ENCODE data around the gene GRIN1. TPM values are rescaled to one million over a fixed set of nuclear protein-coding genes. Genes with fewer than 3 reads are reported as not detected.

The GRIN1 gene
- total RNA-seq, 4 donors from 2014 or later = not detected

- TF ChIP-seq POLR2A (IDR thresholded peaks at IDR 0.05) (peak; percentile 83 to 96), CTCF (IDR thresholded peaks at IDR 0.05) (peak in 2 of 6 experiments; percentile 4 to 20)
- DNase-seq = peak; percentile 99 to 100 (median 100)
- H3K27me3 ChIP-seq = no peaks in the 10 kb centered on the region
- H3K27ac ChIP-seq = peak within 1 kb of the TSS; percentile 83 to 98 (median 88)
- H3K4me3 ChIP-seq = peak within 1 kb of the TSS; percentile 43 to 96 (median 83)
- H3K9me3 ChIP-seq = no peaks in the 10 kb centered on the region
- H3K4me1 ChIP-seq = peaks cover 0 to 64% (median 23%) of the 10 kb centered on the region in 4 donors
- H3K36me3 ChIP-seq = no peaks in the 10 kb centered on the region
These were observed 61.6 kb downstream of the GRIN1 start, which contains the start of gene TPRN for GRCh38 chr9:137200311-137201204. TSS of gene TPRN (minus strand) at chr9:137200741. CDS start at chr9:137200711, 30 bp downstream.

- TF ChIP-seq POLR2A (IDR thresholded peaks at IDR 0.05) = peak in 1 of 2 donors; percentile 34
- no peak for TF ChIP-seq CTCF (IDR thresholded peaks at IDR 0.05)
- peak overlapping the region; percentile 61 to 98 (median 88) for H3K27ac ChIP-seq
- no peaks in the 10 kb centered on the region for H3K9me3 ChIP-seq
- peak overlapping the region; percentile 41 to 96 (median 83) for H3K4me3 ChIP-seq
- DNase-seq = no peak
- no peaks in the 10 kb centered on the region for H3K27me3 ChIP-seq
- H3K36me3 ChIP-seq = no peaks in the 10 kb centered on the region
- peaks cover 4 to 69% (median 29%) of the 10 kb centered on the region in 4 donors for H3K4me1 ChIP-seq
These were observed 62.4 kb downstream of the GRIN1 start for GRCh38 chr9:137201205-137201868.

- Histone ChIP-seq H3K4me3 (no peak overlapping the region), H3K36me3 (no peaks in the 10 kb centered on the region), H3K9me3 (no peaks in the 10 kb centered on the region), H3K27me3 (no peaks in the 10 kb centered on the region), H3K27ac (no peak overlapping the region), H3K4me1 (peaks cover 5 to 68% (median 33%) of the 10 kb centered on the region in 4 donors)
- DNase-seq = no peak
- no peak for TF ChIP-seq CTCF (IDR thresholded peaks at IDR 0.05)
- no peak for TF ChIP-seq POLR2A (IDR thresholded peaks at IDR 0.05)
These were observed 64.0 kb downstream of the GRIN1 start for GRCh38 chr9:137202966-137203365.

GRCh38 chr9:137204731-137205125, 65.8 kb downstream of the GRIN1 start:
- peak overlapping the region; percentile 87 to 98 (median 89) for H3K27ac ChIP-seq
- H3K27me3 ChIP-seq = no peaks in the 10 kb centered on the region
- TF ChIP-seq POLR2A (IDR thresholded peaks at IDR 0.05) (no peak), CTCF (IDR thresholded peaks at IDR 0.05) (no peak)
- no peaks in the 10 kb centered on the region for H3K36me3 ChIP-seq
- H3K4me3 ChIP-seq = peak overlapping the region; percentile 90 to 100 (median 95)
- H3K4me1 ChIP-seq = peaks cover 5 to 50% (median 29%) of the 10 kb centered on the region in 4 donors
- no peak for DNase-seq
- H3K9me3 ChIP-seq = no peaks in the 10 kb centered on the region

- Histone ChIP-seq H3K4me3 (peak within 1 kb of the TSS; percentile 90 to 100 (median 95)), H3K36me3 (no peaks in the 10 kb centered on the region), H3K27ac (peak within 1 kb of the TSS; percentile 87 to 98 (median 89)), H3K4me1 (peaks cover 5 to 48% (median 28%) of the 10 kb centered on the region in 4 donors), H3K27me3 (no peaks in the 10 kb centered on the region), H3K9me3 (no peaks in the 10 kb centered on the region)
- TF ChIP-seq CTCF (IDR thresholded peaks at IDR 0.05) (peak in 1 of 6 experiments; percentile 15), POLR2A (IDR thresholded peaks at IDR 0.05) (peak; percentile 81 to 82)
- DNase-seq = peak; percentile 91 to 96 (median 96)
These were observed 66.4 kb downstream of the GRIN1 start, which contains the start of the genes NDOR1 and TMEM203 for GRCh38 chr9:137205126-137206069. TSS of gene NDOR1 (plus strand) at chr9:137205700. CDS start at chr9:137205778, 78 bp downstream. TSS of gene TMEM203 (minus strand) at chr9:137205648. CDS start at chr9:137205414, 234 bp downstream.

All from Peyer's patch (tissue), 4 donors.